ENCODE data around the gene PCDHGA5. TPM values are rescaled to one million over a fixed set of nuclear protein-coding genes. Genes with fewer than 3 reads are reported as not detected.
"Not testable (repeated sequence)": the region's sequence is repeated elsewhere in the genome, so short reads cannot be mapped to it uniquely, and the experiment has no call there.

The PCDHGA5 gene
- 0.25 TPM for polyA plus RNA-seq (2013, experiment 1 of 2)
- polyA plus RNA-seq (2013, experiment 2 of 2): 0.19 TPM

- 97% methylated on average over 33 of the region's 34 CpGs for WGBS
- Histone ChIP-seq H3K9ac (ENCODE audit: low read depth, low read length) (no peak within 1 kb of the TSS), H3K4me1 (ENCODE audit: insufficient read depth, low read length) (0 out of 2 replicates have a peak, but pooled peaks cover 6% of the 10 kb centered on the region), H3K36me3 (ENCODE audit: insufficient read depth, low read length) (peaks cover 7% of the 10 kb centered on the region; the same call in 1 of the 2 replicates), H3K27me3 (ENCODE audit: insufficient read depth, low read length) (no peaks in the 10 kb centered on the region), H3K27ac (ENCODE audit: low read depth, low read length) (no peak within 1 kb of the TSS), H3K9me3 (ENCODE audit: insufficient read depth, low read depth, low read length) (peaks cover 64% of the 10 kb centered on the region), H3K4me3 (ENCODE audit: low read length) (no peak within 1 kb of the TSS)
These were observed at the start of gene PCDHGA5 for GRCh38 chr5:141363952-141364660. PCDHGA5 (plus strand) TSS chr5:141364162; CDS start chr5:141364331, 169 bp downstream.

GRCh38 chr5:141316963-141317362 is 47.0 kb upstream of the PCDHGA5 start:
- 91% methylated on average over 4 of the region's 4 CpGs for WGBS
- not testable (repeated sequence) for H3K27me3 ChIP-seq (ENCODE audit: insufficient read depth, low read length)

GRCh38 chr5:141319202-141319601 is 44.8 kb upstream of the PCDHGA5 start:
- H3K36me3 ChIP-seq (ENCODE audit: insufficient read depth, low read length): peaks cover 31% of the 10 kb centered on the region
- H3K27ac ChIP-seq (ENCODE audit: low read depth, low read length): no peak overlapping the region
- H3K9ac ChIP-seq (ENCODE audit: low read depth, low read length): no peak overlapping the region
- H3K4me1 ChIP-seq (ENCODE audit: insufficient read depth, low read length): peaks cover 3% of the 10 kb centered on the region; the same call in 1 of the 2 replicates
- 94% methylated on average over 6 of the region's 6 CpGs for WGBS
- peak overlapping the region; percentile 93 for H3K4me3 ChIP-seq (ENCODE audit: low read length)
- no peaks in the 10 kb centered on the region for H3K27me3 ChIP-seq (ENCODE audit: insufficient read depth, low read length)
- H3K9me3 ChIP-seq (ENCODE audit: insufficient read depth, low read depth, low read length): peaks cover 29% of the 10 kb centered on the region

More at GRCh38 chr5:141316963-141317362, 47.0 kb upstream of the PCDHGA5 start:
- H3K9me3 ChIP-seq (ENCODE audit: insufficient read depth, low read depth, low read length): peaks cover 29% of the 10 kb centered on the region
- H3K9ac ChIP-seq (ENCODE audit: low read depth, low read length); H3K27ac ChIP-seq (ENCODE audit: low read depth, low read length); H3K4me1 ChIP-seq (ENCODE audit: insufficient read depth, low read length); H3K4me3 ChIP-seq (ENCODE audit: low read length): not testable (repeated sequence)
- peaks cover 31% of the 10 kb centered on the region for H3K36me3 ChIP-seq (ENCODE audit: insufficient read depth, low read length)

GRCh38 chr5:141319699-141320098 is 44.3 kb upstream of the PCDHGA5 start:
- WGBS: 79% methylated on average over 5 of the region's 5 CpGs
- Histone ChIP-seq H3K27ac (ENCODE audit: low read depth, low read length) (no peak overlapping the region; the same call in 1 of the 2 replicates), H3K9me3 (ENCODE audit: insufficient read depth, low read depth, low read length) (peaks cover 29% of the 10 kb centered on the region), H3K4me3 (ENCODE audit: low read length) (peak overlapping the region; percentile 93), H3K36me3 (ENCODE audit: insufficient read depth, low read length) (peaks cover 31% of the 10 kb centered on the region), H3K4me1 (ENCODE audit: insufficient read depth, low read length) (peaks cover 3% of the 10 kb centered on the region; the same call in 1 of the 2 replicates), H3K9ac (ENCODE audit: low read depth, low read length) (peak overlapping the region; percentile 99; the same call in 1 of the 2 replicates), H3K27me3 (ENCODE audit: insufficient read depth, low read length) (no peaks in the 10 kb centered on the region)

GRCh38 chr5:141320225-141321169 is 43.5 kb upstream of the PCDHGA5 start, which contains the start of gene TAF7:
TAF7 (minus strand) TSS chr5:141320784; CDS start chr5:141320044, 740 bp downstream.
- Histone ChIP-seq H3K9me3 (ENCODE audit: insufficient read depth, low read depth, low read length) (peaks cover 29% of the 10 kb centered on the region), H3K4me3 (ENCODE audit: low read length) (peak within 1 kb of the TSS; percentile 93), H3K36me3 (ENCODE audit: insufficient read depth, low read length) (peaks cover 31% of the 10 kb centered on the region)

GRCh38 chr5:141322261-141322660 is 41.7 kb upstream of the PCDHGA5 start:
- H3K4me3 ChIP-seq (ENCODE audit: low read length): no peak overlapping the region
- H3K4me1 ChIP-seq (ENCODE audit: insufficient read depth, low read length): peaks cover 3% of the 10 kb centered on the region; the same call in 1 of the 2 replicates
- H3K27ac ChIP-seq (ENCODE audit: low read depth, low read length): no peak overlapping the region
- H3K27me3 ChIP-seq (ENCODE audit: insufficient read depth, low read length): no peaks in the 10 kb centered on the region
- WGBS: 97% methylated on average over 2 of the region's 3 CpGs
- no peak overlapping the region for H3K9ac ChIP-seq (ENCODE audit: low read depth, low read length)
- peaks cover 23% of the 10 kb centered on the region for H3K36me3 ChIP-seq (ENCODE audit: insufficient read depth, low read length)
- H3K9me3 ChIP-seq (ENCODE audit: insufficient read depth, low read depth, low read length): peaks cover 24% of the 10 kb centered on the region

More at GRCh38 chr5:141320225-141321169, 43.5 kb upstream of the PCDHGA5 start, which contains the start of gene TAF7:
- H3K27me3 ChIP-seq (ENCODE audit: insufficient read depth, low read length): no peaks in the 10 kb centered on the region
- H3K27ac ChIP-seq (ENCODE audit: low read depth, low read length): peak within 1 kb of the TSS; percentile 93
- H3K9ac ChIP-seq (ENCODE audit: low read depth, low read length): peak within 1 kb of the TSS; percentile 99
- 2% methylated on average over 67 of the region's 67 CpGs for WGBS
- H3K4me1 ChIP-seq (ENCODE audit: insufficient read depth, low read length): peaks cover 3% of the 10 kb centered on the region; the same call in 1 of the 2 replicates

- 74% methylated on average over 26 of the region's 27 CpGs for WGBS
- peak overlapping the region; percentile 65 for H3K4me3 ChIP-seq (ENCODE audit: low read length)
- H3K4me1 ChIP-seq (ENCODE audit: insufficient read depth, low read length): no peaks in the 10 kb centered on the region
- H3K27me3 ChIP-seq (ENCODE audit: insufficient read depth, low read length): no peaks in the 10 kb centered on the region
- H3K27ac ChIP-seq (ENCODE audit: low read depth, low read length): 0 out of 2 replicates have a peak overlapping the region, but pooled peaks have one; percentile 49
- H3K36me3 ChIP-seq (ENCODE audit: insufficient read depth, low read length): no peaks in the 10 kb centered on the region
- H3K9ac ChIP-seq (ENCODE audit: low read depth, low read length): peak overlapping the region; percentile 80
- H3K9me3 ChIP-seq (ENCODE audit: insufficient read depth, low read depth, low read length): peaks cover 15% of the 10 kb centered on the region; the same call in 1 of the 2 replicates
These were observed 37.7 kb upstream of the PCDHGA5 start for GRCh38 chr5:141326088-141326854.

- H3K27me3 ChIP-seq (ENCODE audit: insufficient read depth, low read length): no peaks in the 10 kb centered on the region
- H3K4me3 ChIP-seq (ENCODE audit: low read length): no peak overlapping the region
- no peak overlapping the region for H3K9ac ChIP-seq (ENCODE audit: low read depth, low read length)
- H3K36me3 ChIP-seq (ENCODE audit: insufficient read depth, low read length): no peaks in the 10 kb centered on the region
- WGBS: 93% methylated on average over 8 of the region's 8 CpGs
- no peak overlapping the region for H3K27ac ChIP-seq (ENCODE audit: low read depth, low read length)
- H3K9me3 ChIP-seq (ENCODE audit: insufficient read depth, low read depth, low read length): peaks cover 27% of the 10 kb centered on the region; the same call in 1 of the 2 replicates
- H3K4me1 ChIP-seq (ENCODE audit: insufficient read depth, low read length): no peaks in the 10 kb centered on the region
These were observed 35.7 kb upstream of the PCDHGA5 start for GRCh38 chr5:141328231-141328630.

- H3K9me3 ChIP-seq (ENCODE audit: insufficient read depth, low read depth, low read length): peaks cover 29% of the 10 kb centered on the region; the same call in 1 of the 2 replicates
- no peak within 1 kb of the TSS for H3K4me3 ChIP-seq (ENCODE audit: low read length)
- no peaks in the 10 kb centered on the region for H3K36me3 ChIP-seq (ENCODE audit: insufficient read depth, low read length)
- H3K4me1 ChIP-seq (ENCODE audit: insufficient read depth, low read length): no peaks in the 10 kb centered on the region
- 86% methylated on average over 21 of the region's 21 CpGs for WGBS
- H3K9ac ChIP-seq (ENCODE audit: low read depth, low read length): peak within 1 kb of the TSS; percentile 19; the same call in 1 of the 2 replicates
- no peak within 1 kb of the TSS for H3K27ac ChIP-seq (ENCODE audit: low read depth, low read length)
- H3K27me3 ChIP-seq (ENCODE audit: insufficient read depth, low read length): no peaks in the 10 kb centered on the region
These were observed 33.5 kb upstream of the PCDHGA5 start, which contains the start of gene PCDHGA1 for GRCh38 chr5:141330299-141331080. PCDHGA1 (plus strand) TSS chr5:141330514.
